GM19397 (cell line): ENCODE data around the gene STK11IP.

Experiments
- ATAC-seq: cut with Tn5 transposase; IDR thresholded peaks from one replicate; pipeline ENCODE4 v1.9.1; 2021; ENCODE audit warnings: mild to moderate bottlenecking, moderate library complexity; ENCODE audit not compliant: unreplicated experiment

Gene STK11IP

GRCh38 chr2:219613461-219614070 is 15.9 kb downstream of the STK11IP start:
- ATAC-seq = no peak

GRCh38 chr2:219614076-219614860 is 16.6 kb downstream of the STK11IP start:
- no peak for ATAC-seq

GRCh38 chr2:219615036-219615435 is 17.4 kb downstream of the STK11IP start:
- ATAC-seq = no peak

GRCh38 chr2:219615894-219616293 is 18.2 kb downstream of the STK11IP start:
- ATAC-seq = no peak

GRCh38 chr2:219616550-219616949 is 18.9 kb downstream of the STK11IP start:
- ATAC-seq = no peak

GRCh38 chr2:219618733-219619122 is 21.1 kb downstream of the STK11IP start:
- ATAC-seq = no peak

- no peak for ATAC-seq
Measured at GRCh38 chr2:219619235-219619634, 21.6 kb downstream of the STK11IP start.

GRCh38 chr2:219620546-219620945 is 22.9 kb downstream of the STK11IP start:
- no peak for ATAC-seq

- no peak for ATAC-seq
Measured at GRCh38 chr2:219621935-219622334, 24.3 kb downstream of the STK11IP start.

GRCh38 chr2:219622472-219622871 is 24.8 kb downstream of the STK11IP start:
- no peak for ATAC-seq

GRCh38 chr2:219624565-219624964 is 26.9 kb downstream of the STK11IP start:
- ATAC-seq = no peak

- no peak for ATAC-seq
Measured at GRCh38 chr2:219625179-219625578, 27.5 kb downstream of the STK11IP start.

- no peak for ATAC-seq
Measured at GRCh38 chr2:219626540-219626939, 28.9 kb downstream of the STK11IP start.

- ATAC-seq = no peak
Measured at GRCh38 chr2:219627103-219628100, 29.7 kb downstream of the STK11IP start, which contains the start of gene SLC4A3. TSS of gene SLC4A3 (plus strand) at chr2:219627630. CDS start at chr2:219627993, 363 bp downstream.

GRCh38 chr2:219628235-219628985 is 30.8 kb downstream of the STK11IP start:
- ATAC-seq = no peak

- ATAC-seq = no peak
Measured at GRCh38 chr2:219628986-219629901, 31.6 kb downstream of the STK11IP start.

- ATAC-seq = no peak
Measured at GRCh38 chr2:219629976-219630695, 32.5 kb downstream of the STK11IP start.

- no peak for ATAC-seq
Measured at GRCh38 chr2:219630770-219631405, 33.2 kb downstream of the STK11IP start.
